Spleen (tissue), 7 donors: ENCODE results near the gene FRMD5.

Experiments used
- POLR2A ChIP-seq, 3 donors: fragments of 450-650 bp; IDR thresholded peaks; one replicate each; pipeline ENCODE4 v1.5.1; 2017; ENCODE audit warnings: antibody characterized with exemption in 3 of 3, mild to moderate bottlenecking in 1 of 3
- TF ChIP-seq, protein P1 (sequence below), 11 experiments: fragments of 200-600 bp in 7 of 11; fragments of 450-650 bp in 4 of 11; sonication (generic) in 4 of 11; IDR thresholded peaks in 8 of 11; conservative IDR thresholded peaks in 3 of 11; 1 replicate in 7 of 11; 2 replicates in 4 of 11; pipeline versions ENCODE4 v1.4.0 to v1.8.0; 2016 to 2021; ENCODE audit warnings: antibody characterized with exemption in 11 of 11, inconsistent platforms in 4 of 11, mild to moderate bottlenecking in 1 of 11
- donor health status: DM: no; HTN: no; CAD: no; lungs with moderate emphysema.
- donor health status: DM: no; HTN: no; CAD: no.
- donor health status: DM: no; HTN: no; CAD: no.

- TF ChIP-seq POLR2A (IDR thresholded peaks at IDR 0.05) = no peak
- TF ChIP-seq, protein P1, sequence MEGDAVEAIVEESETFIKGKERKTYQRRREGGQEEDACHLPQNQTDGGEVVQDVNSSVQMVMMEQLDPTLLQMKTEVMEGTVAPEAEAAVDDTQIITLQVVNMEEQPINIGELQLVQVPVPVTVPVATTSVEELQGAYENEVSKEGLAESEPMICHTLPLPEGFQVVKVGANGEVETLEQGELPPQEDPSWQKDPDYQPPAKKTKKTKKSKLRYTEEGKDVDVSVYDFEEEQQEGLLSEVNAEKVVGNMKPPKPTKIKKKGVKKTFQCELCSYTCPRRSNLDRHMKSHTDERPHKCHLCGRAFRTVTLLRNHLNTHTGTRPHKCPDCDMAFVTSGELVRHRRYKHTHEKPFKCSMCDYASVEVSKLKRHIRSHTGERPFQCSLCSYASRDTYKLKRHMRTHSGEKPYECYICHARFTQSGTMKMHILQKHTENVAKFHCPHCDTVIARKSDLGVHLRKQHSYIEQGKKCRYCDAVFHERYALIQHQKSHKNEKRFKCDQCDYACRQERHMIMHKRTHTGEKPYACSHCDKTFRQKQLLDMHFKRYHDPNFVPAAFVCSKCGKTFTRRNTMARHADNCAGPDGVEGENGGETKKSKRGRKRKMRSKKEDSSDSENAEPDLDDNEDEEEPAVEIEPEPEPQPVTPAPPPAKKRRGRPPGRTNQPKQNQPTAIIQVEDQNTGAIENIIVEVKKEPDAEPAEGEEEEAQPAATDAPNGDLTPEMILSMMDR (IDR thresholded peaks at IDR 0.05 in 8 of 11, conservative IDR thresholded peaks at IDR 0.05 in 3 of 11) = no peak
Measured at GRCh38 chr15:43942194-43942593, 252.9 kb downstream of the FRMD5 start.
